ENCODE results near the gene C6orf136.
A peak's percentile ranks its signal among the peaks of the same experiment; 100 is the strongest.

The C6orf136 gene

DNA sequence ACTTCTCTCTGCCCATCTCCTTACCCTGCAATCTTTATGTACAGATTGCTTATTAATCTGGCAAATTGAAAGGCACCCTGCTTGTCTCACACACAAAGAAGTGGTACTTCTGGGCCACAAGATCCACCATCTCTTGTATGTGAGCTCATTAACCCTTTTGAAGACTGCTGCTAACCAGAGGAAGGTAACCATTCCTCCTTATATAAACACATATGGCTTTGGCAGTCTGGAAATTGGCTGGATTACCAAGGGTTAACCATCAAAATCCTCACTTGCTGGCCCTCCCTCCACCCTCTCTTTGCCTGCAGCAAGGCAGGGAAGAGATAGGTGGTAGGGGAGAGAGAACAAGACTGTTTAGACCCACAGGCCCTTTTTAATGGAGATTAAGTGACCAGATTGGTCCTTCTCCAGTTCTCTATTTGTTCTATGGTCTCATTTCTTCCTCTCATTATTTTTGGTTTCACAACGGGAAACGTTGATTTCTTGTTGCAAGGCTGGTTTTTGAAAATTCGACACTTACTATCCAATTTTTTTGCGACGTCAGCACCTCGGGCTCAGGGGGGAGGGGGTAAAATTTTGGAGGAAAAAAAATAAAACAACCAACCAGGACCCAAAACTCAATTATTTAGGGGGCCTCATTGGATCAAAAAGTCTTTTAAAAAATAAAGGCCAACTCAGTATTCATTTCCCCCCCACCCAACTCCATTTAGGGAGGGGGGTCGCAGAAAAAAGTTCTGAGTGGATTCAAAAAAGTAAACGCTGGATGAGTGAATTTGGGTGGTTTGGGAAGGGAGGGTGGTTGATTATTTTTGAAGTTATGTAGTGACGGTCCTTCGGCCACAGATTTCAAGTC lies 30.7 kb upstream of the C6orf136 start:
- DNase-seq (ENCODE audit: low read depth in 2 of 2) = no peak

GRCh38 chr6:30616811-30617564 lies 29.9 kb upstream of the C6orf136 start, which contains the start of gene PPP1R10:
Gene PPP1R10 (minus strand): TSS chr6:30617243. CDS start chr6:30609944, 7,299 bp downstream.
- peak; percentile 95 to 100 for DNase-seq (ENCODE audit: low read depth in 2 of 2)

DNA sequence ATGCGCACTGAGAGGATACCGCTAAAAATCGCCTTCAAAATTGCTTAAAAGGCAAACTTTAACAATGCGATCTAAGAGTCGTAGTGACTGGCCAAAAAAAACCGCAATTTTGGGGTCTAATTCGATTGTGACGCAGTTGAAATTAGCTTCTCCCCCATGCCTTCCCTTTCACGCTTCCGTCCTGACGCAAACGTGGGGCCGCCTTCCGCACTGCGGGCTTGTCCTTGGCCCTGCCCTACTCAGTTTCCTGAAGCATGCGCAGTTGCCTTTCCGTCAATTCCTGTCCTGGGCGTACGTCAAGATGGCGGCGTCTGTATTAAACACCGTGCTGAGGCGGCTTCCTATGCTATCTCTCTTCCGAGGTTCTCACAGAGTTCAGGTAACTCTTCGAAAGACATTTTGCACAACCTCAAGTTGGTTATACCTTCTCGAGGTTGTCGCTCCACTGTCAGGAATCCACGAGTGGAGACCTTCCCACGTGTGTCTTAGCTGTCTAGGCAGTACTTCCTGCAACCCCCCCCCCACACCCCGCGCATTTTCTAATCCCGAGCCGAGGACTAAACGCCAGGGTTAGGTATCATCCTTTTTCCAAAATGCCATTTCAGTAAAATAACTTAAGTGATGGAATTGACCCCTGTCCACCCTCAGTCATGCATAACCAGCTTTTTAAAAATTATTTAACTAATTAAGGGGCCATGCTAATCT lies 29.2 kb upstream of the C6orf136 start, which contains the start of gene MRPS18B:
Gene MRPS18B (plus strand): TSS at position 276 of the 705 bp plus-strand sequence. CDS start 26 bp downstream, at position 302.
- DNase-seq (ENCODE audit: low read depth in 2 of 2) = peak; percentile 97 to 99

DNA sequence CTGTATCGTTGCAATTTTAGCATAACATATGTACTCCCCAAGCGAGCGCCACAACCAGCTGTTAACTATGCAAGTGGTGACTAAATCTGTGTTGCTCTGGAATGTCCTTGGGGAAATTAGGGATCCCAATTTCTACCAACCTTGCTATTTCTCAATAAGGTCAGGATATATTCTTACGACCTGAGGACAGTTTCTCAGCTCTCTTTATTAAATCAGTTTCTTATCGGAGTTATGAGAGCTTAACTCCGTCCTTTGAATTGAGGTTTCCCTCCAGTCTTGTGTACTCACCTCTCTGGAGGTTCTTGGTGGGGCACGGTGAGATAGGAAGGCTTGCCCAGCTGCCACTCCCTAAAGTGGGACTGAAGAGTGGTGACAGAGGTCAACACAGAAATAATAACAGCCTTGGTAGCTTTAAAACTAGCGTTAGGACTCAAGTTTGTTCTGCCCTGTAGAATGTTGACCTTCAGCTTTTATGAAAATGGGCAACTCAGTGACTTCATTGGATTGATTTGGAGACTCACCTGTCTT lies 28.6 kb upstream of the C6orf136 start:
- DNase-seq (ENCODE audit: low read depth in 2 of 2) = no peak

DNA sequence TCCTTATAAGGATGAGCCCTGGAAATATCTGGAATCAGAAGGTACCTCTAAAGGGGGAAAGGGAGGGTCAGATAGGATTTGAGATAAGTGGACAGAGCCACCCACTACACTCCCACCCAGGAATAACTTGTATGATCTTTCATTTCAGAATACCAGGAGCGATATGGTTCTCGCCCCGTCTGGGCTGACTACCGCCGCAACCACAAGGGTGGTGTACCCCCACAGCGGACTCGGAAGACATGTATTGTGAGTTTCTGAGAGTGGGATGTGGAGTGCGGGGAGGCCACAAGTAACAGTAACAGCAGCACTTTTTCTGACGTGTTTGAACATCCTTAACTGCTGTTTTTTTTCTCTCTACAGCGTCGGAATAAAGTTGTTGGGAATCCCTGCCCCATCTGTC lies 27.4 kb upstream of the C6orf136 start:
- DNase-seq (ENCODE audit: low read depth in 2 of 2) = no peak

DNA sequence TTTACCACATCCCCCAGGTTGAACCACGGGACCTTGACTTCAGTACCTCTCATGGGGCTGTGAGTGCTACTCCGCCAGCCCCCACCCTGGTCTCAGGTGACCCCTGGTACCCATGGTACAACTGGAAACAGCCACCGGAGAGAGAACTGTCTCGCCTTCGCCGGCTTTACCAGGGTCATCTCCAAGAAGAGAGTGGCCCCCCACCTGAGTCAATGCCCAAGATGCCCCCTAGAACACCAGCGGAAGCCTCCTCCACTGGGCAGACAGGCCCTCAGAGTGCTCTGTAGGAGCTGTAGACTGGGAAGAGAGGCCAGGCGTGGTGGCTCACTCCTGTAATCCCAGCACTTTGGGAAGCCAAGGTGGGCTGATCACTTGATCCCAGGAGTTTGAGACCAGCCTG lies 21.4 kb upstream of the C6orf136 start:
- no peak for DNase-seq (ENCODE audit: low read depth in 2 of 2)

DNA sequence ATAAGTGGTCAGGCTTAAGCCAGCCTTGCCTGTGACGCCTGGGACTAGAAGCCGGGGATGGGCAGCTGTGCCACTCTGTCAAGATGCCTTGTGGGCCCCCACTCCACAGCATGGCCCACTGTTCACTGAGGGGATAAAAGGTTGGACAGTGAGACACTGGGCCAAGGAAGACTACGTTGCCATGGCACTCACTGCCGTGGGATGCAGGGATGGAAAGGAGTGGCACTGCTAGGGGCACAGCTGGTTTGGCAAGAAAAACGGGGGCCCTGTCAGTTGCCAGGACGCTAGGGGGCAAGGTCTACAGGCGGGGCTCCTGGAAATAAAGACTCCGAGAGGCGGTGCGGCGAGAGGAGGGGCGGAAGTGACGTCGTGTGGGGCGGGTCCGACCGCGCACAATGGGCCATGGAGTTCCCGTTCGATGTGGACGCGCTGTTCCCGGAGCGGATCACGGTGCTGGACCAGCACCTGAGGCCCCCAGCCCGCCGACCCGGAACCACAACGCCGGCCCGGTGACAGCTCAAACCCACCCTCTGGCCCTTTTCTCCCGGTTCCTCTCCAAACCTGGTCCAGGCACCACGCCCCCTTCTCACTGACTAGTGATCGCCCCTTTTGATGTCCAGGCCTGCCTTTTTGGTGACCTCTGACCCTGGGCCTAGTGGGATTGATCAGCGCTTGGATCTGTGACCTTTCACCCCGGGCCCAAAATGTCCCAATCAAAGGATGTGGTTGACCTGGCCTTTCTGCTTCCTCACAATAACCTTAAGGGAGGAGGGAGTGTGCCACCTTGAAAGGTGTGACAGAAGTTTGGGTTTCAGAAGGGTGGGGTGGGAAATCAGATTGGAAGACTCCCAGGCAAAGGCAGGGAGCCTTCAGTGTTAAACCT lies 20.2 kb upstream of the C6orf136 start, which contains the start of gene ATAT1:
Gene ATAT1 (plus strand): TSS at position 391 of the 883 bp plus-strand sequence.
- DNase-seq (ENCODE audit: low read depth in 2 of 2) = peak; percentile 78

DNA sequence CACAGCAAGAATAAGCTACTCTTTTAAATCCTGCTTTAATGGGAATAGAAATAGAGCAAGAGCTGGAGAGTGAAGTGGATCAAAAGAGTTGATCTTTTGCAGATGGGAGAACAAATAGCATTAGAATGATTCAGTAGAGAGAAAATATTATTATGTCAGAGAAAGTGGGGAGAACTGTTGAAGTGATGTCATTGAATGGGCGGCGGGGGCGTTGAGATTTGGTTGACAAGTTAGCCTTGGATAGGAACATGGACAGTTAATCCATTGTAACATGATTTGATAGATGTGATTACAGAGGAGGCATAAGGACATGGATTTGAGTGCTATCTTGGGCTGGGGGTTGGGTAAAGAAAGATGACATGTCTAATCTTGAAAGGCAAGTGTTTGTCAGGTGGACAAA lies 11.1 kb upstream of the C6orf136 start:
- DNase-seq (ENCODE audit: low read depth in 2 of 2) = no peak

DNA sequence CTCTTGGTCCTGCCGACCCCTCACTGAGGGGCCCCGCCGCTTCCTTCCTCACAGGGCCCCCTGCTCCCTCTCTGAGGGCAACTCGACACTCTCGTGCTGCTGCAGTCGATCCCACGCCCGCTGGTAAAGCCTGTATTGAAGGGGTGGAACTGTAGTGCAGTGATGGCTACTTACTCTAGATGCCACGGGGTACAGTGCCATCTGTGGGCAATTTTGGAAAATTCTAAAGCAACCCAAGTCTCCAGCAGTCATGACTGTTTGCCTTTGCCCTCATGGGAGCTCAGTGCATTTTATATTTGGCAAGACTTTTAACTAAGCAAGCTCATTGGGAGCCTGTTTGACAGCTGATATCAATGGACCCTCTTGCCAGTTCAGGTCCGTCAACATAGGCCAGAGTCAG lies 6.5 kb upstream of the C6orf136 start:
- no peak for DNase-seq (ENCODE audit: low read depth in 2 of 2)

- no peak for DNase-seq (ENCODE audit: low read depth in 2 of 2)
Observed at GRCh38 chr6:30641048-30641447, 5.9 kb upstream of the C6orf136 start.

DNA sequence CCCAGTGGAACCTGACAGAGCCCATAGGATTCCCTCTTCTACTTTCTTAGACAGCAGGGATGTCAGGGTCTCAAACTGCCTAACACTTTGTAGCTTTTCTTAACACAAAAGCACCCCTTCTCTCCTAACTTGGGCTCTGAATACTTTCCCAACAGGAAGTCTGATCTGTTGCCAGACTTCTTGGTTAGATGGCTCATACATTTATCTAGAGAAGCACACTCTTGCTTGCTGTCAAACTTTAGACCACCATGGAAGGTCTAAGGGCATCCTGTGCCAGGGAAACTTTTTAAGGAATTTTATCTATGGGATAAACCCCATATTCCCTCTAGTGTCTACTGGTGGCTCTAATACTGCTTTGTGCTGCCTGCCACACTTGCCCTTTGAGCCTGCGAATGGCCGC lies 3.3 kb upstream of the C6orf136 start:
- DNase-seq (ENCODE audit: low read depth in 2 of 2) = no peak

- no peak for DNase-seq (ENCODE audit: low read depth in 2 of 2)
Observed at GRCh38 chr6:30644769-30645168, 2.2 kb upstream of the C6orf136 start.

DNA sequence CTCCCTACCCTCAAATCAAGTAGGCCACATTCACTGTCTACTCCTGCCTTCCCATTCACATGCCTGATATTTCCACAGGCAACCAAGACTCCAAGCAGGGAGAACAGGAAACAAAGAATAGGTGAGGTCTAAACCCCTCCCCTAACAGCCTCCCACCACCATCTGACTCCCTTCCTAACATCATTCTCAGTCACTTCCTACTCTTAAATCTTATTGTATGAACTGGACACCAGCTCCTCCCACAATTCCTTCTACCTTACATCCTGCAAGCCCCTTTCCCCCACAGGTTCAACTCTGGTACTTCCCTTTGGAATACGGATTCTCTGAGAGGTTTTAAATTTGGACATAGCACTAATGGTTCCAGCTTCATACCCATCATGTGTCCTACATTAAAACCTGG lies 944 bp upstream of the C6orf136 start:
- no peak for DNase-seq (ENCODE audit: low read depth in 2 of 2)

DNA sequence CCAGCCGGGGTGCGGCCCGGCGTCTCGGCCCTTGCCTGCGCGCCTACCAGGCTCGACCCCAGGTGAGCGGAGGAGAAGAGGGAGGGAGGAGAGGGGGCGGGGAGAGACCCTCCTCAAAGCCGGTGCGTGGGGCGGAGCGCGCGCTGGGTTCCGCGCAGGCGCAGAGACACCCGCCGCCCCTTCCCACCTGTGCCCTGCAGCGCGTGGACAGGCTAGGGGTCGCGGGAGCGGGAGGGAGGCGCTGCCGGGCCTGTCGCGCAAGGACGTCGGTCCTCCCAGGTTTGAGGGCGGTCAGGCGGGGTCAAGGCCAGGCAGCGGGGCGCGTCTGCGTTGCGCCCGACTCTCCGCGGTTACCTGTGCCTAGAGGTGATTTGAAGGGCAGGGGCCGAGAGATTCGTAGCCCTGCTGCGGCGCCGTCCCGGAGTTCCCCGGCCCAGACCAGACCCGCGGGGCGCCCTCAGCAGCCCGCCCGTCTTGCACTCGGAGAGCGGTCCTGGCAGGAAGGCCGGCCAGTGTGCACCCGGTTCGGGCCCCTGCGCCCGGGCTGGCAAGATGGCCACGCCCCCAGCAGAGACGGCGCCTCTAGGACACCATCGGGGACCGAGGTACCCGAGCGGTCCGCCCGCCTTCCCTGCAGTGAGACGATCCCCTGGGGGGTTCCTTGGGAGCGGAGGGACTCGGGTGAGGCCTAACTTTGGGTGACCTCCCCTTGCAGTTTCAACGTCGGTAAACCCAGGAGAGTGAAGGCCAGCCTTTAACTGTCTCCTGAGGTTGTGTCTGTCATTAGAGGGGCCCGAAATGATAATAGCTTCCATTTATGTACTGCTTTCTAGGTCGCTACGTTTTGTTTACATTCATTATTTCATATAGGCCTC lies 546 bp downstream of the C6orf136 start:
- peak; percentile 44 to 51 for DNase-seq (ENCODE audit: low read depth in 2 of 2)

- no peak for DNase-seq (ENCODE audit: low read depth in 2 of 2)
Observed at GRCh38 chr6:30651143-30651542, 4.2 kb downstream of the C6orf136 start.

- DNase-seq (ENCODE audit: low read depth in 2 of 2) = no peak
Observed at GRCh38 chr6:30654798-30655742, 8.1 kb downstream of the C6orf136 start.

GRCh38 chr6:30655743-30656094 lies 8.8 kb downstream of the C6orf136 start:
- DNase-seq (ENCODE audit: low read depth in 2 of 2) = no peak

DNA sequence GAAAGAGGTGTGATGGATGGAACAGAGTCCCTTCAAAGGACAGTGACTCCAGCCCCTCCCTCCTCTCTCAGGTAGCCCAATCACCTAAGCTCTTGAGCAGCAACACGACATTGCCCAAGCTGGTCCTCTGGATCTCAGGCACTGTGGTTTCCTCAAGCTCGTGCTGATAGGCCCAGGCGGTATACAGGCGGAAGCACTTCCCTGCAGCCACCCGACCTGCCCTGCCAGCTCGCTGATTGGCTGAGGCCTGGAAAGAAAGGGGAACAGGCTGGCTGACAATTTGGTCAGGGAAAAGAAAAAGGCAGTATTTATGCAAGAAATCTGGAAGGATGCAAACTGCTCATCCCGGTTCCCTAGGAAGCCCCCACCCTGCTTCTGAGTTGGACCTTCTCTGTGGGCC lies 9.6 kb downstream of the C6orf136 start:
- DNase-seq (ENCODE audit: low read depth in 2 of 2) = no peak

DNA sequence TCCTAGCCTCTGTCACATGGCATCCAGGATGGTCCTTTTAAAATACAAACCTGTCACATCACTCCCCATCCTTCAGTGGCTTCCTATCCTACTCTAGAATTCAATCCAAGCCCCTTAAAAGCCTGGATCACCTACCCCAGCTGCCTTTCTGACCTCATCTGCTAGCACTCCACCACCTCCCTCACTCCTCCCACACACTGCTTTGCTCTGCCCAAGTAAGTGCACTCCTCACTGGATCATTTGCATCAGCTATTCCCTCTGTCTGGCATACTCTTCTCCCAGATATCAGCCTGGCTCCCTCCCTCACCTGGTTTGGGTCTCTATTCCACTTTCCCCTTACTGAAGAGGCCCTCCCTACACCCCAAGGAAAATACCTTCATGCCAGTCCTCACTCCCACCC lies 10.5 kb downstream of the C6orf136 start:
- no peak for DNase-seq (ENCODE audit: low read depth in 2 of 2)

Measured in activated CD8-positive, alpha-beta memory T cell treated with anti-CD3 and anti-CD28 coated beads for 4 hours (primary cell).